ENCODE data around the gene TIMP2. TPM values are rescaled to one million over a fixed set of nuclear protein-coding genes. Genes with fewer than 3 reads are reported as not detected.

TIMP2 gene
- total and polyA plus RNA-seq, 2 of the 4 experiments (the other 2 are of a cell fraction): 43.9 to 416 TPM

DNA sequence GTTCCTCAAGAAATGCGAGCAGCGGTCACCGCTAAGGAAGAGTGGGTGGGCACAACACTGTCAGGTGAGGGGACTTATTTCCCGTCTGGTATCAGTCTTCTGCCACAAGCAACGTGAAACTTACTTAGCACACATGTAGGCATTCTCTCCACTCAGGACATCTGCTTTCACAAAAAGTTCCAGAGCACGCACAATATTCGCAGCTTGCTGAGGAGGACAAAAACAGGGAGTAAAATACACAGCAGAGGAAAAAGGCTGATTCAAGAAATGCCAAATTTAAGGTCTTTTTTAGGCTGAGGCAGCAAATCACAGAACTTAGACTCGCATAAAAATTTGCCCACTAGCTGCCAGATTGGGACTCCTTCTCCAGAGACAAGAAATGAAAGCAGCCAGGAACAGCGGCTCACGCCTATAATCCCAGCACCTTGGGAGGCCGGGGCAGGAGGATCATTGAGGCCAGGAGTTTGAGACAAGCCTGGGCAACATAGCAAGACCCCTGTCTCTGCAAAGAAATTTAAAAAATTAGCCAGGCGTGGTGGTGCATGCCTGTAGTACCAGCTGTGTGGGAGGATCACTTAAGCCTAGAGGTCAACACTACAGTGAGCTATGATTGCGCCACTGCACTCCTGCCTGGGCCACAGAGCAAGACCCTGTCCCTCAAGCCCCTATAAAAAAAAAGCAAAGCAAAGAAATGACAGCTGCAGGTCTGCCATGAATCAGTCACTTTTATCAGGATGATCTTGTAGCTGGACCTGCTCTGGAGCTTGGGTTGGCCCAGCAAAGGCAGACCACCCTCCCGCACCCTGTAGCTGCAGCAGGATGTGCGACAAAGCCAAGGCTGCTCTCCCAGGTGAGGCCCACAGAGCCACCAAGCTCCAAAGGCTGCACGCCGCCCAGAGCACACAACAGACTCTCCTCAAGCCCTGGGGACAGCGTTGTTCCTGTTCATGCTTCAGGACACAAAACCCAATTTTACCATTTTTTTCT is 105.1 kb downstream of the TIMP2 start:
- Histone ChIP-seq H3K9ac (ENCODE audit: low read depth, low read length) (no peak overlapping the region), H3K27me3 (ENCODE audit: control insufficient read depth, insufficient read depth, low read length) (no peaks in the 10 kb centered on the region), H4K5ac (ENCODE audit: low read depth, low read length) (no peak overlapping the region), H3K23ac (ENCODE audit: low read depth, low read length) (no peak overlapping the region), H3K56ac (ENCODE audit: extremely low read depth, insufficient read depth, low read length) (no peak overlapping the region), H2BK5ac (ENCODE audit: low read depth, low read length, poor library complexity, severe bottlenecking) (no peak overlapping the region), H3K4me3 (ENCODE audit: insufficient read depth, low read depth, low read length) (no peak overlapping the region), H4K91ac (ENCODE audit: insufficient read depth, low read depth, low read length) (no peak overlapping the region), H3K14ac (replicated peaks; ENCODE audit: low read depth, low read length) (no peak overlapping the region), H3K79me1 (ENCODE audit: low read depth in 1 of 2, low read length in 2 of 2) (peaks cover 33 to 86% of the 10 kb centered on the region in 2 experiments), H3K4me1 (ENCODE audit: control insufficient read depth, insufficient read depth, low read length) (peaks cover 16% of the 10 kb centered on the region), H2BK120ac (ENCODE audit: low read depth, low read length) (no peak overlapping the region), H2AK5ac (ENCODE audit: low read depth, low read length) (no peak overlapping the region), H3K27ac (ENCODE audit: insufficient read depth, low read length) (no peak overlapping the region), H2AK9ac (replicated peaks; ENCODE audit: low read depth, low read length, poor library complexity) (no peak overlapping the region), H2BK15ac (ENCODE audit: low read depth, low read length) (no peak overlapping the region), H3K18ac (ENCODE audit: low read depth, low read length) (no peak overlapping the region), H2BK20ac (ENCODE audit: low read depth, low read length) (no peak overlapping the region), H3K36me3 (ENCODE audit: control insufficient read depth, insufficient read depth, low read length) (peaks cover 63% of the 10 kb centered on the region), H4K8ac (ENCODE audit: low read depth in 2 of 2, low read length in 2 of 2) (no peak overlapping the region), H3K9me3 (ENCODE audit: control insufficient read depth, insufficient read depth, low read length) (no peaks in the 10 kb centered on the region), H3K4ac (ENCODE audit: low read depth, low read length) (no peak overlapping the region), H3K4me2 (ENCODE audit: low read depth, low read length) (no peak overlapping the region), H4K20me1 (ENCODE audit: insufficient read depth, low read length) (peaks cover 16% of the 10 kb centered on the region), H3K9me1 (ENCODE audit: insufficient read depth, low read length) (peaks cover 15% of the 10 kb centered on the region), H2AFZ (replicated peaks; ENCODE audit: low read length, poor library complexity) (no peak overlapping the region)
- POLR2A ChIA-PET (ENCODE audit: unreplicated experiment): no interaction called here
- ATAC-seq (ENCODE audit: low read depth) (no peak), DNase-seq (no peak)
- CTCF ChIA-PET: interaction anchor here (0.9 kb wide), 1 partner anchor 15 kb away, joined by 3 read pairs; no protein-coding TSS in a partner anchor
- TF ChIP-seq RAD21 (IDR thresholded peaks at IDR 0.05; ENCODE audit: low read length): no peak
- TF ChIP-seq, protein P1, sequence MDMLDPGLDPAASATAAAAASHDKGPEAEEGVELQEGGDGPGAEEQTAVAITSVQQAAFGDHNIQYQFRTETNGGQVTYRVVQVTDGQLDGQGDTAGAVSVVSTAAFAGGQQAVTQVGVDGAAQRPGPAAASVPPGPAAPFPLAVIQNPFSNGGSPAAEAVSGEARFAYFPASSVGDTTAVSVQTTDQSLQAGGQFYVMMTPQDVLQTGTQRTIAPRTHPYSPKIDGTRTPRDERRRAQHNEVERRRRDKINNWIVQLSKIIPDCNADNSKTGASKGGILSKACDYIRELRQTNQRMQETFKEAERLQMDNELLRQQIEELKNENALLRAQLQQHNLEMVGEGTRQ (IDR thresholded peaks at IDR 0.05; ENCODE audit: low read depth, low read length): no peak
- dilution Hi-C loops (cut with HindIII; ENCODE audit: low sequenced_read_pairs, unreplicated experiment): no loop called here
- intact Hi-C loops (cut with micrococcal nuclease): loop anchor here (10.0 kb wide), 1 partner anchor 325 kb away; no protein-coding TSS in a partner anchor
- in situ Hi-C loops (cut with MboI; ENCODE audit: low sequenced_read_pairs): no loop called here
- WGBS, 2 experiments (ENCODE audit: extremely low coverage in 2 of 2, insufficient read length in 1 of 2): 90% methylated on average over 4 of the region's 18 CpGs; no CpG with 5 or more reads in 1 of the 2 experiments
- no TSS peak for BruUV-seq (replicated peaks)
